GM12878 (cell line): ENCODE results near the gene IFNL2.

Experiments used
- ATF3 ChIP-seq: IDR thresholded peaks from 2 replicates; pipeline ENCODE4 v1.6.1; 2011; ENCODE audit warnings: low read depth, mild to moderate bottlenecking, low read length, moderate library complexity, borderline replicate concordance; ENCODE audit errors: extremely low read depth
- BRCA1 ChIP-seq: IDR thresholded peaks from 2 replicates; pipeline ENCODE4 v1.6.1; 2011; ENCODE audit warnings: low read depth, low read length, improper control_type of control experiment
- CTCF ChIP-seq, 3 experiments: IDR thresholded peaks in 2 of 3; conservative IDR thresholded peaks in 1 of 3; 2 replicates each; pipeline ENCODE4 v1.5.1; 2011; ENCODE audit warnings: low read depth in 3 of 3, low read length in 3 of 3, mild to moderate bottlenecking in 3 of 3, control low read depth in 2 of 3, moderate library complexity in 2 of 3, inconsistent platforms in 1 of 3, mixed read lengths in 1 of 3; ENCODE audit not compliant: control insufficient read depth in 2 of 3, insufficient read depth in 1 of 3; ENCODE audit errors: extremely low read depth in 1 of 3
- E2F4 ChIP-seq: IDR thresholded peaks from 2 replicates; pipeline ENCODE4 v1.6.1; 2012; ENCODE audit warnings: low read depth, low read length, improper control_type of control experiment
- ESRRA ChIP-seq: IDR thresholded peaks from 2 replicates; pipeline ENCODE4 v1.6.1; 2012; ENCODE audit warnings: mild to moderate bottlenecking, low read length, improper control_type of control experiment
- EZH2 ChIP-seq: IDR thresholded peaks from 2 replicates; pipeline ENCODE4 v1.6.1; 2012; ENCODE audit warnings: low read depth, mild to moderate bottlenecking, control low read depth, inconsistent platforms, low read length, borderline replicate concordance; ENCODE audit not compliant: control insufficient read depth
- HCFC1 ChIP-seq: fragments of 150-350 bp; IDR thresholded peaks from 2 replicates; pipeline ENCODE4 v1.6.1; 2014; ENCODE audit warnings: low read length
- LARP7 ChIP-seq: fragments of 450-650 bp; IDR thresholded peaks from 2 replicates; pipeline ENCODE4 v1.6.1; 2017; ENCODE audit warnings: mild to moderate bottlenecking
- REST ChIP-seq: IDR thresholded peaks from 2 replicates; pipeline ENCODE4 v1.6.1; 2012; ENCODE audit warnings: mild to moderate bottlenecking, low read depth, low read length
- RFX5 ChIP-seq: IDR thresholded peaks from 2 replicates; pipeline ENCODE4 v1.6.1; 2011; ENCODE audit warnings: low read depth, low read length, improper control_type of control experiment
- SMAD5 ChIP-seq: IDR thresholded peaks from 2 replicates; pipeline ENCODE4 v1.6.1; 2016; ENCODE audit warnings: antibody characterized with exemption, low read depth
- SMC3 ChIP-seq: IDR thresholded peaks from 2 replicates; pipeline ENCODE4 v1.6.1; 2011; ENCODE audit warnings: low read length, improper control_type of control experiment, borderline replicate concordance
- USF2 ChIP-seq: IDR thresholded peaks from 2 replicates; pipeline ENCODE4 v1.6.1; 2011; ENCODE audit warnings: low read depth, low read length, improper control_type of control experiment, borderline replicate concordance
- ZBTB4 ChIP-seq: fragments of 450-650 bp; formaldehyde crosslinking; IDR thresholded peaks from 2 replicates; pipeline ENCODE4 v1.4.0; 2022; ENCODE audit warnings: mild to moderate bottlenecking, moderate library complexity

- no peak for TF ChIP-seq CTCF (IDR thresholded peaks at IDR 0.05 in 2 of 3, conservative IDR thresholded peaks at IDR 0.05 in 1 of 3; ENCODE audit: control insufficient read depth in 2 of 3, extremely low read depth in 1 of 3, insufficient read depth in 1 of 3, low read depth in 3 of 3, low read length in 3 of 3)
- no peak for TF ChIP-seq ATF3
- TF ChIP-seq SMC3: no peak
- TF ChIP-seq ZBTB4 (CRISPR knock-in tag): no peak
- no peak for TF ChIP-seq BRCA1
- TF ChIP-seq LARP7: no peak
- TF ChIP-seq HCFC1: no peak
- TF ChIP-seq REST: peak; percentile 96
- no peak for TF ChIP-seq ESRRA
- TF ChIP-seq SMAD5: no peak
- no peak for TF ChIP-seq USF2
- peak; percentile 81 for TF ChIP-seq RFX5
- TF ChIP-seq E2F4: no peak
- no peak for TF ChIP-seq EZH2
These were observed 44.4 kb upstream of the IFNL2 start for GRCh38 chr19:39223703-39224279.
